Ovary (tissue), 9 donors: ENCODE measurements around the gene CCBE1. TPM values are rescaled to one million over a fixed set of nuclear protein-coding genes. Genes with fewer than 3 reads are reported as not detected.

Experiments
- DNase-seq, 5 donors: peaks; one replicate each; pipeline ENCODE4 v3.0.0-alpha.2; 2019 to 2020
- H3K27ac ChIP-seq, 2 donors: fragments of 200-600 bp; one replicate each; pipeline versions ENCODE4 v1.5.1 to v1.8.0; 2019 to 2022
- H3K27me3 ChIP-seq: fragments of 200-600 bp; one replicate; pipeline ENCODE4 v1.8.0; 2022
- H3K36me3 ChIP-seq: fragments of 200-600 bp; sonication (generic); one replicate; pipeline ENCODE4 v1.5.1; 2019
- H3K4me1 ChIP-seq: one replicate; pipeline ENCODE4 v1.8.1; 2013; ENCODE audit warnings: mild to moderate bottlenecking, moderate library complexity; ENCODE audit not compliant: insufficient read depth
- H3K4me3 ChIP-seq: fragments of 200-600 bp; sonication (generic); one replicate; pipeline ENCODE4 v1.5.1; 2017
- H3K9me3 ChIP-seq, 2 donors: fragments of 200-600 bp in 1 of 2; sonication (generic) in 1 of 2; one replicate each; pipeline versions ENCODE4 v1.5.1 to v1.8.1; 2013 to 2019; ENCODE audit warnings: mild to moderate bottlenecking in 1 of 2, moderate library complexity in 1 of 2
- CTCF ChIP-seq, 3 donors: fragments of 450-650 bp in 2 of 3; fragments of 200-600 bp in 1 of 3; IDR thresholded peaks; one replicate each; pipeline versions ENCODE4 v1.5.1 to v1.8.0; 2016 to 2022; ENCODE audit warnings: antibody characterized with exemption in 3 of 3, mild to moderate bottlenecking in 1 of 3
- EP300 ChIP-seq: sonication (generic); formaldehyde crosslinking; IDR thresholded peaks from one replicate; pipeline ENCODE4 v1.6.1; 2017; ENCODE audit warnings: antibody characterized with exemption
- POLR2A ChIP-seq: fragments of 450-650 bp; IDR thresholded peaks from one replicate; pipeline ENCODE4 v1.6.1; 2017; ENCODE audit warnings: antibody characterized with exemption, mild to moderate bottlenecking, moderate library complexity
- WGBS, 3 donors: extraction: QIAGEN DNeasy Blood & Tissue Kit in 1 of 3; methylation state at CpG; one replicate each; pipeline versions ENCODE4 v1.1.5 to v1.1.7; 2013 to 2017; 5-methylcytosine and 5-hydroxymethylcytosine counted together
- intact Hi-C, 4 donors: fragments of 100-400 bp; cut with DNase I; formaldehyde crosslinking; loops; one replicate each; pipeline versions ENCODE4 v1.11.0 to v1.15.1; 2022 to 2023
- polyA plus RNA-seq, 2 donors: library from polyadenylated mRNA; stranded (reverse); fragments of 200-250 nt in 1 of 2; fragments of 350-450 nt in 1 of 2; fragmentation: Illumina TruSeq in 1 of 2; extraction: RNeasy Lipid Tissue Mini Kit (QIAGEN cat#74804) in 1 of 2; gene quantifications; one replicate each; pipeline ENCODE4 v1.2.3, GENCODE V29; 2013 to 2014
- total RNA-seq, 7 donors: library from RNA; depleted of rRNA in 2 of 7; stranded (reverse); fragments of >200 nt in 2 of 7; fragmentation: NEBNext Ultra II Directional in 3 of 7; extraction: Animal tissue kit (Norgen Biotek cat#: 25700) in 3 of 7; gene quantifications; one replicate each; pipeline versions ENCODE4 v1.1.0 to v1.2.4, GENCODE V29; 2016 to 2023
- donor health status: DM: no; HTN: no; CAD: no; lungs with moderate emphysema.
- donor health status: DM: no; HTN: no; CAD: no.
- donor health status: Bipolar disorder and iron deficiency.
- donor health status: DM: yes; HTN: yes; CAD: no.
- donor health status: DM: no; HTN: no; CAD: no.
- donor health status: DM: yes; HTN: yes; CAD: no.

The CCBE1 gene
- total and polyA plus RNA-seq, 9 donors = 15.9 to 109 (median 43.9) TPM

GRCh38 chr18:59560556-59560955, 136.7 kb downstream of the CCBE1 start:
- no peak for TF ChIP-seq POLR2A
- TF ChIP-seq CTCF (IDR thresholded peaks at IDR 0.05) = no peak
- TF ChIP-seq EP300 = no peak
- DNase-seq = no peak
- 86 to 92% (median 90%) methylated on average over 7 of the region's 7 CpGs for WGBS, 3 donors
- H3K27me3 ChIP-seq = no peaks in the 10 kb centered on the region
- intact Hi-C loops = no loop called here
- no peaks in the 10 kb centered on the region for H3K36me3 ChIP-seq
- no peak overlapping the region for H3K4me3 ChIP-seq
- H3K9me3 ChIP-seq = no peaks in the 10 kb centered on the region
- no peak overlapping the region for H3K27ac ChIP-seq
- peaks cover 32% of the 10 kb centered on the region for H3K4me1 ChIP-seq

GRCh38 chr18:59559528-59559927, 137.7 kb downstream of the CCBE1 start:
- H3K9me3 ChIP-seq = no peaks in the 10 kb centered on the region
- no peak for DNase-seq
- no peaks in the 10 kb centered on the region for H3K27me3 ChIP-seq
- TF ChIP-seq POLR2A (no peak), CTCF (IDR thresholded peaks at IDR 0.05) (no peak), EP300 (no peak)
- H3K36me3 ChIP-seq = no peaks in the 10 kb centered on the region
- H3K27ac ChIP-seq = no peak overlapping the region
- 28 to 56% (median 30%) methylated on average over 7 of the region's 7 CpGs for WGBS, 3 donors
- H3K4me1 ChIP-seq = peaks cover 32% of the 10 kb centered on the region
- H3K4me3 ChIP-seq = no peak overlapping the region
- intact Hi-C loops = no loop called here

- DNase-seq = no peak
- intact Hi-C loops = no loop called here
- TF ChIP-seq CTCF (IDR thresholded peaks at IDR 0.05) (no peak), POLR2A (no peak), EP300 (no peak)
- H3K4me3 ChIP-seq = no peak overlapping the region
- no peaks in the 10 kb centered on the region for H3K36me3 ChIP-seq
- H3K27me3 ChIP-seq = no peaks in the 10 kb centered on the region
- 51 to 60% (median 55%) methylated on average over 7 of the region's 7 CpGs for WGBS, 3 donors
- H3K4me1 ChIP-seq = peaks cover 28% of the 10 kb centered on the region
- H3K27ac ChIP-seq = no peak overlapping the region
- no peaks in the 10 kb centered on the region for H3K9me3 ChIP-seq
These were observed 141.1 kb downstream of the CCBE1 start for GRCh38 chr18:59555995-59556659.

GRCh38 chr18:59554796-59555335, 142.4 kb downstream of the CCBE1 start:
- peaks cover 22% of the 10 kb centered on the region for H3K4me1 ChIP-seq
- no peaks in the 10 kb centered on the region for H3K27me3 ChIP-seq
- H3K9me3 ChIP-seq = no peaks in the 10 kb centered on the region
- TF ChIP-seq CTCF (IDR thresholded peaks at IDR 0.05) = no peak
- no peak for TF ChIP-seq POLR2A
- TF ChIP-seq EP300 = no peak
- no peak for DNase-seq
- no peak overlapping the region for H3K4me3 ChIP-seq
- H3K27ac ChIP-seq = no peak overlapping the region
- intact Hi-C loops = no loop called here
- 92 to 97% (median 94%) methylated on average over 2 of the region's 2 CpGs for WGBS, 3 donors
- H3K36me3 ChIP-seq = no peaks in the 10 kb centered on the region
